Sigmoid colon (tissue), 4 donors: ENCODE measurements around the gene TFEC.

ENCODE experiments used
- CTCF ChIP-seq, 4 experiments: fragments of 450-650 bp in 3 of 4; fragments of 200-600 bp in 1 of 4; IDR thresholded peaks; one replicate each; pipeline ENCODE4 v1.5.1; 2016 to 2019; ENCODE audit warnings: antibody characterized with exemption in 4 of 4, mild to moderate bottlenecking in 3 of 4, moderate library complexity in 2 of 4
- POLR2A ChIP-seq, 2 donors: fragments of 450-650 bp; IDR thresholded peaks; one replicate each; pipeline ENCODE4 v1.6.1; 2016; ENCODE audit warnings: antibody characterized with exemption in 2 of 2, mild to moderate bottlenecking in 2 of 2, moderate library complexity in 2 of 2
- POLR2AphosphoS5 ChIP-seq, 4 donors: sonication (generic); formaldehyde crosslinking; IDR thresholded peaks; one replicate each; pipeline ENCODE4 v1.6.1; 2017; ENCODE audit warnings: antibody characterized with exemption in 4 of 4

DNA sequence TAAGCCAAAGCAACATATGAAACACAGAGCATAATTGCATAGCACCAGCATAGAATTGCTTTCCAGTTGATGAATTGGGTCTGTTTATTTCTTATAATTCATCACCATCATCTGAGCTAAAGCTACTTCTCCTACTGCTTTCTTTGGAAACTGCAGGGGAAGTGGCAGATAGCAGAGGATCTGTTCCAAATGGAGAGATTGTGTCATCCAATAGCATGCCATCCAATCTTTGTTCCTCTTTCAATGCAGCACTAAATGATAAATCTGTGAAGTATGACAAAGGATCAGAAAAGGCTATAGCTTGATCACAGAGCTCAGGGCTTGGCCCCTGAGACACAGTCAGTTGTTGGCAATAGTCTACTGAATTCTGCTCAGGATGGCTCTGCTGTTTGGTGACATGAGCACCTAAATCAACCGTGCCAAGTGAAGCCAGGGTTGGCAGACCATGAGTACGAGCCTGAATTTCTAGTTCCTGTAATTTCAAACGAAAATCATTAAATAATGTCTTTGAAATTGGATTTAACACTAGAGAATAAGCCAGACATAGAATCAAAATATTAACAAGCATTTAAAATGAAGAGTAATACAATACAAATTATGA is 90.0 kb downstream of the TFEC start:
- TF ChIP-seq CTCF (IDR thresholded peaks at IDR 0.05) = no peak
- TF ChIP-seq POLR2AphosphoS5 (IDR thresholded peaks at IDR 0.05) = no peak
- no peak for TF ChIP-seq POLR2A (IDR thresholded peaks at IDR 0.05)
